IMR-90 (cell line): Measurements from ENCODE around the gene TRPM8. TPM values are rescaled to one million over a fixed set of nuclear protein-coding genes. Genes with fewer than 3 reads are reported as not detected.

Source experiments
- ATAC-seq: fragments of 200-7000 bp; cut with Tn5 transposase; 2 replicates; pipeline ENCODE4 v1.9.1; 2020; ENCODE audit warnings: low read depth, mild to moderate bottlenecking, moderate library complexity
- BruUV-seq: library from RNA; stranded (reverse); fragments of 400-500 nt; replicated peaks from 2 replicates; lab custom pipeline; 2021; lab: Mats Ljungman, UMichigan
- CTCF ChIA-PET: fragments of 300-600 bp; formaldehyde crosslinking; extraction: SDS; loops from one replicate; lab custom pipeline; 2021; ENCODE audit warnings: antibody characterized with exemption; lab: Yijun Ruan, JAX
- POLR2A ChIA-PET: fragments of 300-600 bp; sonication (Branson Sonifier 250); formaldehyde crosslinking; loops from one replicate; lab custom pipeline; 2022; ENCODE audit warnings: antibody characterized with exemption; ENCODE audit not compliant: unreplicated experiment; lab: Charles Lee
- DNase-seq: peaks from one replicate; pipeline ENCODE4 v3.0.0; 2013
- H2AFZ ChIP-seq: replicated peaks from 2 replicates; pipeline ENCODE3; 2013; ENCODE audit warnings: low read length, mild to moderate bottlenecking; ENCODE audit not compliant: poor library complexity
- H2AK5ac ChIP-seq: 2 replicates; pipeline ENCODE4 v1.6.1; 2013; ENCODE audit warnings: low read depth, low read length, inconsistent platforms
- H2AK9ac ChIP-seq: replicated peaks from 2 replicates; pipeline ENCODE3; 2013; ENCODE audit warnings: mild to moderate bottlenecking, low read depth, low read length, moderate library complexity; ENCODE audit not compliant: poor library complexity
- H2BK120ac ChIP-seq: 2 replicates; pipeline ENCODE4 v1.6.1; 2013; ENCODE audit warnings: low read depth, low read length, inconsistent platforms
- H2BK15ac ChIP-seq: 3 replicates; pipeline ENCODE4 v1.6.1; 2013; ENCODE audit warnings: low read depth, low read length, inconsistent platforms
- H2BK20ac ChIP-seq: 2 replicates; pipeline ENCODE4 v1.6.1; 2013; ENCODE audit warnings: low read depth, mild to moderate bottlenecking, inconsistent platforms, low read length, moderate library complexity
- H2BK5ac ChIP-seq: 2 replicates; pipeline ENCODE4 v1.6.1; 2013; ENCODE audit warnings: mild to moderate bottlenecking, low read depth, low read length, inconsistent platforms; ENCODE audit not compliant: poor library complexity, severe bottlenecking
- H3K14ac ChIP-seq: replicated peaks from 2 replicates; pipeline ENCODE4 v1.6.1; 2013; ENCODE audit warnings: low read depth, low read length, inconsistent platforms
- H3K18ac ChIP-seq: 2 replicates; pipeline ENCODE4 v1.6.1; 2013; ENCODE audit warnings: low read depth, low read length, control low read depth
- H3K23ac ChIP-seq: 2 replicates; pipeline ENCODE4 v1.6.1; 2013; ENCODE audit warnings: low read depth, low read length, inconsistent platforms
- H3K27ac ChIP-seq: 2 replicates; pipeline ENCODE4 v1.5.1; 2013; ENCODE audit warnings: mild to moderate bottlenecking, control low read depth, low read length; ENCODE audit not compliant: insufficient read depth
- H3K27me3 ChIP-seq: 2 replicates; pipeline ENCODE4 v1.6.1; 2013; ENCODE audit warnings: low read length; ENCODE audit not compliant: control insufficient read depth, insufficient read depth
- H3K36me3 ChIP-seq: 2 replicates; pipeline ENCODE4 v1.6.1; 2013; ENCODE audit warnings: low read length, mixed read lengths; ENCODE audit not compliant: control insufficient read depth, insufficient read depth
- H3K4ac ChIP-seq: 2 replicates; pipeline ENCODE4 v1.6.1; 2013; ENCODE audit warnings: low read depth, low read length, inconsistent platforms
- H3K4me1 ChIP-seq: 2 replicates; pipeline ENCODE4 v1.6.1; 2013; ENCODE audit warnings: low read length, mixed read lengths; ENCODE audit not compliant: control insufficient read depth, insufficient read depth
- H3K4me2 ChIP-seq: 2 replicates; pipeline ENCODE4 v1.6.1; 2013; ENCODE audit warnings: low read depth, mild to moderate bottlenecking, control low read depth, low read length, moderate library complexity
- H3K4me3 ChIP-seq: 2 replicates; pipeline ENCODE4 v1.5.1; 2013; ENCODE audit warnings: low read depth, mild to moderate bottlenecking, control low read depth, low read length, moderate library complexity; ENCODE audit not compliant: insufficient read depth
- H3K56ac ChIP-seq: 2 replicates; pipeline ENCODE4 v1.6.1; 2013; ENCODE audit warnings: low read length, inconsistent platforms; ENCODE audit not compliant: insufficient read depth; ENCODE audit errors: extremely low read depth
- H3K79me1 ChIP-seq, 2 experiments: 2 replicates each; pipeline ENCODE4 v1.6.1; 2013; ENCODE audit warnings: low read length in 2 of 2, inconsistent platforms in 1 of 2, low read depth in 1 of 2
- H3K9ac ChIP-seq: 2 replicates; pipeline ENCODE4 v1.6.1; 2013; ENCODE audit warnings: low read depth, low read length, control low read depth
- H3K9me1 ChIP-seq: 2 replicates; pipeline ENCODE4 v1.6.1; 2013; ENCODE audit warnings: low read length, inconsistent platforms; ENCODE audit not compliant: insufficient read depth
- H3K9me3 ChIP-seq: 2 replicates; pipeline ENCODE4 v1.6.1; 2013; ENCODE audit warnings: low read length; ENCODE audit not compliant: control insufficient read depth, insufficient read depth
- H4K20me1 ChIP-seq: 2 replicates; pipeline ENCODE4 v1.6.1; 2013; ENCODE audit warnings: low read length, inconsistent platforms; ENCODE audit not compliant: insufficient read depth
- H4K5ac ChIP-seq: 2 replicates; pipeline ENCODE4 v1.6.1; 2013; ENCODE audit warnings: mild to moderate bottlenecking, low read depth, low read length, control low read depth
- H4K8ac ChIP-seq, 2 experiments: 2 replicates each; pipeline ENCODE4 v1.6.1; 2013; ENCODE audit warnings: low read depth in 2 of 2, low read length in 2 of 2, control low read depth in 1 of 2, inconsistent platforms in 1 of 2
- H4K91ac ChIP-seq: 2 replicates; pipeline ENCODE4 v1.6.1; 2013; ENCODE audit warnings: low read depth, low read length, inconsistent platforms; ENCODE audit not compliant: insufficient read depth
- BHLHE40 ChIP-seq: fragments of 150-350 bp; IDR thresholded peaks from 2 replicates; pipeline ENCODE4 v1.6.1; 2016; ENCODE audit warnings: mild to moderate bottlenecking, low read depth, low read length
- CEBPB ChIP-seq: IDR thresholded peaks from 2 replicates; pipeline ENCODE4 v1.6.1; 2012; ENCODE audit warnings: low read depth, low read length, improper control_type of control experiment
- MAFK ChIP-seq: IDR thresholded peaks from 2 replicates; pipeline ENCODE4 v1.6.1; 2012; ENCODE audit warnings: low read depth, low read length, improper control_type of control experiment
- POLR2A ChIP-seq: IDR thresholded peaks from 2 replicates; pipeline ENCODE4 v1.6.1; 2012; ENCODE audit warnings: mild to moderate bottlenecking, low read depth, low read length
- SMC3 ChIP-seq: fragments of 150-350 bp; IDR thresholded peaks from 2 replicates; pipeline ENCODE4 v1.6.1; 2016; ENCODE audit warnings: low read depth, mild to moderate bottlenecking, antibody characterized with exemption, low read length, moderate library complexity
- WGBS, 2 experiments: methylation state at CpG; one replicate each; pipeline versions ENCODE4 v1.1.5 to v1.1.7; 2013; ENCODE audit warnings: missing lambda C conversion rate in 2 of 2; ENCODE audit not compliant: insufficient read length in 1 of 2; ENCODE audit errors: extremely low coverage in 2 of 2; 5-methylcytosine and 5-hydroxymethylcytosine counted together
- dilution Hi-C: fragments of 300-500 bp; cut with HindIII; formaldehyde crosslinking; loops from one replicate; pipeline ENCODE4 v1.14.3; 2018; ENCODE audit warnings: low sequenced_read_pairs; ENCODE audit not compliant: unreplicated experiment
- in situ Hi-C: fragments of 300-500 bp; cut with MboI; formaldehyde crosslinking; loops from 3 replicates; pipeline ENCODE4 v1.14.3; 2019; ENCODE audit warnings: low sequenced_read_pairs, inconsistent platforms, mixed read lengths
- intact Hi-C: fragments of 100-400 bp; cut with micrococcal nuclease; formaldehyde crosslinking; loops from 2 replicates; pipeline ENCODE4 v1.10.0; 2022
- polyA plus RNA-seq, 3 experiments: library from polyadenylated mRNA; depleted of rRNA; stranded (reverse); fragments of >200 nt; gene quantifications; 2 replicates each; pipeline ENCODE4 v1.2.3, GENCODE V29; 2012; ENCODE audit warnings: low replicate concordance in 1 of 3
- total RNA-seq: library from RNA; depleted of rRNA; stranded (reverse); fragments of >200 nt; gene quantifications from 2 replicates; pipeline ENCODE4 v1.2.3, GENCODE V29; 2012
- TF ChIP-seq, protein P1 (sequence below): fragments of 150-350 bp; IDR thresholded peaks from 2 replicates; pipeline ENCODE4 v1.6.1; 2017; ENCODE audit warnings: mild to moderate bottlenecking, antibody characterized with exemption, low read length, low read depth

Gene TRPM8
- total and polyA plus RNA-seq, 2 of the 4 experiments (the other 2 are of a cell fraction): not detected

GRCh38 chr2:234046521-234046920, 129.3 kb downstream of the TRPM8 start:
- no peak overlapping the region for H2AFZ ChIP-seq
- in situ Hi-C loops: no loop called here
- TF ChIP-seq, protein P1, sequence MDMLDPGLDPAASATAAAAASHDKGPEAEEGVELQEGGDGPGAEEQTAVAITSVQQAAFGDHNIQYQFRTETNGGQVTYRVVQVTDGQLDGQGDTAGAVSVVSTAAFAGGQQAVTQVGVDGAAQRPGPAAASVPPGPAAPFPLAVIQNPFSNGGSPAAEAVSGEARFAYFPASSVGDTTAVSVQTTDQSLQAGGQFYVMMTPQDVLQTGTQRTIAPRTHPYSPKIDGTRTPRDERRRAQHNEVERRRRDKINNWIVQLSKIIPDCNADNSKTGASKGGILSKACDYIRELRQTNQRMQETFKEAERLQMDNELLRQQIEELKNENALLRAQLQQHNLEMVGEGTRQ: no peak
- TF ChIP-seq MAFK (no peak), BHLHE40 (no peak), CEBPB (no peak), POLR2A (no peak), SMC3 (no peak)
- ATAC-seq: no peak
- no peak overlapping the region for H3K4me3 ChIP-seq
- no peak overlapping the region for H2AK9ac ChIP-seq
- H3K4ac ChIP-seq: no peak overlapping the region
- peaks cover under 1% of the 10 kb centered on the region; the same call in 1 of the 2 replicates for H3K4me1 ChIP-seq
- no peak overlapping the region for H2BK5ac ChIP-seq
- POLR2A ChIA-PET: no interaction called here
- WGBS, 2 experiments: no CpG with 5 or more reads among the region's 3 CpGs
- intact Hi-C loops: no loop called here
- no peak overlapping the region for H2AK5ac ChIP-seq
- no peaks in the 10 kb centered on the region for H4K20me1 ChIP-seq
- H3K9ac ChIP-seq: no peak overlapping the region
- H3K14ac ChIP-seq: no peak overlapping the region
- 0 out of 2 replicates have a peak, but pooled peaks cover 3% of the 10 kb centered on the region for H3K9me3 ChIP-seq
- no peak overlapping the region for H3K27ac ChIP-seq
- H2BK15ac ChIP-seq: no peak overlapping the region
- H4K5ac ChIP-seq: no peak overlapping the region
- no peak overlapping the region for H3K4me2 ChIP-seq
- no peak overlapping the region for H3K56ac ChIP-seq
- dilution Hi-C loops: no loop called here
- no TSS peak for BruUV-seq
- H4K8ac ChIP-seq: no peak overlapping the region
- no peak overlapping the region for H3K18ac ChIP-seq
- H3K79me1 ChIP-seq: no peaks in the 10 kb centered on the region
- no peak overlapping the region for H2BK120ac ChIP-seq
- no peak for DNase-seq
- CTCF ChIA-PET: no interaction called here
- no peaks in the 10 kb centered on the region for H3K9me1 ChIP-seq
- H2BK20ac ChIP-seq: no peak overlapping the region
- peaks cover 3% of the 10 kb centered on the region; the same call in 1 of the 2 replicates for H3K27me3 ChIP-seq
- H3K23ac ChIP-seq: no peak overlapping the region
- H3K36me3 ChIP-seq: no peaks in the 10 kb centered on the region
- H4K91ac ChIP-seq: no peak overlapping the region
